Brain microvascular endothelial cell (primary cell): Measurements from ENCODE around the gene NT5C1B.

Experiments
- DNase-seq: peaks from one replicate; pipeline ENCODE4 v3.0.0-alpha.2; 2020
- H3K27ac ChIP-seq: fragments of 250-450 bp; sonication (Bioruptor Pico); 2 replicates; pipeline ENCODE4 v1.5.1; 2020; ENCODE audit warnings: mild to moderate bottlenecking, moderate library complexity
- H3K27me3 ChIP-seq: fragments of 250-450 bp; sonication (Bioruptor Pico); replicated peaks from 2 replicates; pipeline ENCODE4 v1.5.1; 2020; ENCODE audit warnings: mild to moderate bottlenecking
- H3K36me3 ChIP-seq: fragments of 250-450 bp; sonication (Bioruptor Pico); replicated peaks from 2 replicates; pipeline ENCODE4 v1.5.1; 2020; ENCODE audit warnings: mild to moderate bottlenecking
- H3K4me3 ChIP-seq: 2 replicates; pipeline ENCODE4 v1.5.1; 2011; ENCODE audit warnings: low read depth, mild to moderate bottlenecking, control low read depth, low read length, moderate library complexity
- in situ Hi-C: cut with HindIII; loops from 2 replicates; pipeline ENCODE4 v1.10.0; 2017; ENCODE audit warnings: low sequenced_read_pairs, low pct_ligation_motif_present
- TF ChIP-seq, protein P1 (sequence below): IDR thresholded peaks from 2 replicates; pipeline ENCODE4 v1.5.1; 2011; ENCODE audit warnings: low read depth, mild to moderate bottlenecking, moderate library complexity, low read length, control low read depth, inconsistent platforms; ENCODE audit errors: missing control alignments

The NT5C1B gene

DNA sequence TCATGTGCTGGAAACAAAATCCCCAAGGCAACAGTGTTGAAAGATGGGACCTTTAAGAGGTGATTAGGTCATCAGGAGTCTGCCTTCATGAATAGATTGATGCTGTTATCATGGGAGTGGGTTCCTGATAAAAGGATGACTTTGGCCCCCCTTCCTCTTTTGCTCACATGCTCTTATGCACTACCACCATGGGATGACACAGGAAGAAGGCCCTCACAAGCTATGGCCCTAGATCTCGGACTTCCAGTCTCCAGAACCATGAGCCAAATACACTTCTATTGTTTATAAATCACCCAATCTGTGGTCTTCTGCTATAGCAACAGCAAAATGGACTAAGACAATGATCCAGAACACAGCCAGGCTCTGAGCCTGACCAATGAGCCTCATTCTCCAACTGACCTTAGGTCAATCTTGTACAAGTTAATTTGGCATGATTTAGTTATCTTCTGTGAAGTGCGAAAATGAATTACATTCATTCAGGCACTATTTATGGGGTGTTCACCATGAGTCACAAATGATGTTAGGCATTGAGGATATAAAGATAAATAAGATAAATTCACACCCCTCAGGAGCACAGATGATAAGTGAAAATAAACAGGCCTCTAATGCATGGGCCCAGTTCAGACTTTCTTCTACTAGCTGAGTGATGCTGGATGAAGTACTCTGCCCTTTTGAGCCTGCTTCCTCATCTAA, 37.7 kb upstream of the NT5C1B start:
- Histone ChIP-seq H3K27me3 (no peaks in the 10 kb centered on the region), H3K36me3 (no peaks in the 10 kb centered on the region), H3K27ac (peak overlapping the region; percentile 93), H3K4me3 (no peak overlapping the region)
- peak; percentile 18 for DNase-seq
- in situ Hi-C loops = no loop called here
- TF ChIP-seq, protein P1, sequence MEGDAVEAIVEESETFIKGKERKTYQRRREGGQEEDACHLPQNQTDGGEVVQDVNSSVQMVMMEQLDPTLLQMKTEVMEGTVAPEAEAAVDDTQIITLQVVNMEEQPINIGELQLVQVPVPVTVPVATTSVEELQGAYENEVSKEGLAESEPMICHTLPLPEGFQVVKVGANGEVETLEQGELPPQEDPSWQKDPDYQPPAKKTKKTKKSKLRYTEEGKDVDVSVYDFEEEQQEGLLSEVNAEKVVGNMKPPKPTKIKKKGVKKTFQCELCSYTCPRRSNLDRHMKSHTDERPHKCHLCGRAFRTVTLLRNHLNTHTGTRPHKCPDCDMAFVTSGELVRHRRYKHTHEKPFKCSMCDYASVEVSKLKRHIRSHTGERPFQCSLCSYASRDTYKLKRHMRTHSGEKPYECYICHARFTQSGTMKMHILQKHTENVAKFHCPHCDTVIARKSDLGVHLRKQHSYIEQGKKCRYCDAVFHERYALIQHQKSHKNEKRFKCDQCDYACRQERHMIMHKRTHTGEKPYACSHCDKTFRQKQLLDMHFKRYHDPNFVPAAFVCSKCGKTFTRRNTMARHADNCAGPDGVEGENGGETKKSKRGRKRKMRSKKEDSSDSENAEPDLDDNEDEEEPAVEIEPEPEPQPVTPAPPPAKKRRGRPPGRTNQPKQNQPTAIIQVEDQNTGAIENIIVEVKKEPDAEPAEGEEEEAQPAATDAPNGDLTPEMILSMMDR = no peak

DNA sequence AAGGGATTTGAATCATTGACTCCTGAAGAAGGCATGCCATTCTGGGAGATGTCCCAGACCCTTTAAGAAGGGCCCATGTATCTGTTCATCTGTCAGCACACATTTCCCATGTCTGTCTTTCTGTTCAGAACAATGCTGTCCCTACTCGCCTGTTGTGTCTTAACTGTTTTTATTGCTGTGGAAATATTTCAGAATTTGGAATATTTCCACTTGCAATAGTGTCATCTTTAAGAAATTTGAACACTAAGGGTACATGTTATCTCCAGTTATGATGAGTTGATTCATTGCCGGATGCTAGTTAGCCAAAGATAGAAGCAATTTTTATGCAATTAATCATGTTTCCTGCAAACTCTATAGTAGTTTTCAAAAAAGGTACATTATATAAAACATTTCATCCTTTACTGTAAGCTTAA, 36.9 kb upstream of the NT5C1B start:
- H3K36me3 ChIP-seq = no peaks in the 10 kb centered on the region
- DNase-seq = peak; percentile 66
- in situ Hi-C loops = no loop called here
- TF ChIP-seq, protein P1 = no peak
- peak overlapping the region; percentile 93 for H3K27ac ChIP-seq
- no peaks in the 10 kb centered on the region for H3K27me3 ChIP-seq
- H3K4me3 ChIP-seq = no peak overlapping the region

DNA sequence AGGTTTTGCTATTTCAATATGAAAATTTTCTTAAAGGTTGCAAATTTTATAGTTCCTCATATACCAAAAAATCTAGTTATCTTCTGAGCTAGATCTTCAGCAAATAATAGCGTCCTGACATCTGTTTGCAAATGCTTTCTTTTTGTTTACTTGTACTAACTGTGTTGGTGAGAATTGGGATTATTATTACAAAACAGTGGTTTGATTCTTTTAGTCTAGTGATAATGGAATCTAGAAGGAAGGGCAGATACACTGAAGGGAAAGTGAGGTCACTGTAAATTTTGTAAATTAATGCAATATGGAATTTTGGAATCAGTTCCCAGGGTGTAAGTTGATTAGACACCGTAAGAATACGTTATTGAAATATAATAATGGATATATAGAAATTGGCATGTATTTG, 36.2 kb upstream of the NT5C1B start:
- DNase-seq = no peak
- H3K27me3 ChIP-seq = no peaks in the 10 kb centered on the region
- H3K27ac ChIP-seq = peak overlapping the region; percentile 93
- in situ Hi-C loops = no loop called here
- TF ChIP-seq, protein P1 = no peak
- no peak overlapping the region for H3K4me3 ChIP-seq
- no peaks in the 10 kb centered on the region for H3K36me3 ChIP-seq

DNA sequence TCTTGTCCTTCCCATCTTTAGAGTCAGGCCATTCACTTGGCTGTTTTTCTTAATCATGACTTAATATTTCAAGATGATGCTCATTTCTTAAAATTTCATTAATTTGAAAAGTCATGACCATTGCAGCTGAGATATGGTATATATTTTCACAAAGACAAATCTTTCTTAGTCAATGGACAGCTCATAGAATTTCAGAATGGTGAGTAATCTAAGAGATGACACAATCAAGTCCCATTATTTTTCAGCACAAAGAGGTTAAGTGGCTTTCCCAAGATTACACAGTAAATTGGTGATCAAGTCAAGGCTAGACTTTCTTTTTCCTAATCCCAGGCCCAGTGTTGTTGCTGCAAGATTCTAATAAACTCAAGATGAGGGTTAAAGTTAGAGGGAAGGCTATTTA, 34.4 kb upstream of the NT5C1B start:
- no peaks in the 10 kb centered on the region for H3K36me3 ChIP-seq
- H3K27ac ChIP-seq = peak overlapping the region; percentile 93
- peak; percentile 17 for DNase-seq
- TF ChIP-seq, protein P1 = no peak
- H3K27me3 ChIP-seq = no peaks in the 10 kb centered on the region
- in situ Hi-C loops = no loop called here
- no peak overlapping the region for H3K4me3 ChIP-seq

DNA sequence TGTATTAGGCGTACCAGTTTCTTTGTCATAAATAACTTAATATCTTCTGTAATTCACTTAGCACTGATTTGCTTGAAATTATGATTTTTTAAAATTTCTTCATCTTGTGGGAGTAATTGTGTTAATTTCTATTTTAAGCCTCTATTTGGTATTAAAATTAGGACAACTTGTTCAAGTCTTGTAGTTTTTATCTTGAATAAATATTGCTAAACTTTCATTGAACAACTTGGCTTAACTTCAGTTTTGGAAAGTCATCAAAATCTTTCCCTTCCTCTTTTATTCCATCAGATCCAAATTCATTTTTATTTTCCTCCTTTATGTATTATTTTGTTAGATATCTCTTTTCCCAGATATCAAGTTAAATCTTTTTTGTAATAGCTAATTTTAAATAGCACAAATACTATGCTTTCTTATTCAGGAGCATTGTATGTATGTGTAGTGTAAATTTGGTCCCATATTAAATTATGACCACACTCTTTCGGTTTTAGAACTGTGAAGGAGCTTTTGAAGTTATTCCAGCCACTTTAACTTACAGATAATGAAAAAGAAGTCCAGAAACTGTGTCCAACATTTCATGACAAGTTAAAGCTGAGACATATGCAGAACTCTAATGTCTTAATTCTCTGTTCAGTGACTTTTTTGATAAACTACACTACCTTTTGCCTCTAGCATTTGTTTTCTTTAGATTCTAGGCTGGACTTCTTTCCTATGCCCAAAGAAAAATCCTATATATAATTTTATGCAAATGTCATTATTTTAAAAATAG, 31.7 kb upstream of the NT5C1B start:
- in situ Hi-C loops = no loop called here
- H3K27me3 ChIP-seq = no peaks in the 10 kb centered on the region
- H3K36me3 ChIP-seq = no peaks in the 10 kb centered on the region
- TF ChIP-seq, protein P1 = no peak
- H3K4me3 ChIP-seq = no peak overlapping the region
- H3K27ac ChIP-seq = no peak overlapping the region
- no peak for DNase-seq

DNA sequence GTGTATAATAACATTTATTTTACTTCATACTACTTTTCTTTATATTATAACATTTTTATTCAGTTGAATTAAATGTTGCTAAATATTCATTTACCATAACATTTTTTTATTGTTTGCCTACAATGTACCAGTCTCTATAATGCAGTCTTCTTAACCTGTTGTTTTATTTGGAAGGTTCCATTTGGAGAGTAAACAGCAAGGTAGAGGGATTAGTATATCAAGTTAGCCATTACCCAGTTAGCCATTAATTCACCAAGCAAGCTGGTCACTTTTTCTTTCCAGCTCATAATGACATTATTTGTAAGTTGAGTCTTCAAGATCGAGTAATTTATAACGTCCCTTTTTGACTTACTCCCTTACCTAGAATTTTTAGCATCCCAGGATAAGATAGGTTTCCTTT, 29.7 kb upstream of the NT5C1B start:
- DNase-seq = no peak
- in situ Hi-C loops = no loop called here
- Histone ChIP-seq H3K4me3 (no peak overlapping the region), H3K27me3 (no peaks in the 10 kb centered on the region), H3K36me3 (no peaks in the 10 kb centered on the region), H3K27ac (no peak overlapping the region)
- TF ChIP-seq, protein P1 = no peak
